Measurements from ENCODE around the gene FAM241A. TPM values are rescaled to one million over a fixed set of nuclear protein-coding genes. Genes with fewer than 3 reads are reported as not detected.

FAM241A gene
- total and polyA plus RNA-seq, 9 of the 15 experiments (the other 6 are each of a cell fraction or from before 2014, with no cell fraction given): 2.3 to 8.5 (median 5.3) TPM

GRCh38 chr4:112168719-112169500 is 23.7 kb downstream of the FAM241A start (continued):
- TF ChIP-seq REST (IDR thresholded peaks at IDR 0.05; ENCODE audit: borderline replicate concordance) (no peak), REST (CRISPR knock-in tag; IDR thresholded peaks at IDR 0.05; ENCODE audit: low read depth) (no peak), OTX1 (CRISPR knock-in tag; IDR thresholded peaks at IDR 0.05) (no peak), ETS1 (conservative IDR thresholded peaks at IDR 0.05; ENCODE audit: control insufficient read depth, low read depth, low read length) (no peak), ZNF444 (CRISPR knock-in tag; IDR thresholded peaks at IDR 0.05) (no peak), ZNF57 (CRISPR knock-in tag; IDR thresholded peaks at IDR 0.05) (no peak), DNMT1 (IDR thresholded peaks at IDR 0.05) (no peak), ZNF274 (IDR thresholded peaks at IDR 0.05; ENCODE audit: borderline replicate concordance, low read depth, low read length) (no peak), CREB3L1 (IDR thresholded peaks at IDR 0.05; ENCODE audit: borderline replicate concordance, low read depth) (no peak), CHD2 (IDR thresholded peaks at IDR 0.05; ENCODE audit: low read depth, low read length) (no peak), CBX1 (IDR thresholded peaks at IDR 0.05; ENCODE audit: low read depth) (no peak), ZNF639 (CRISPR knock-in tag; conservative IDR thresholded peaks at IDR 0.05 in 1 of 2, IDR thresholded peaks at IDR 0.05 in 1 of 2) (no peak), ZKSCAN3 (CRISPR knock-in tag; IDR thresholded peaks at IDR 0.05) (no peak), TCFL5 (CRISPR knock-in tag; conservative IDR thresholded peaks at IDR 0.05) (no peak), ZNF589 (CRISPR knock-in tag; IDR thresholded peaks at IDR 0.05; ENCODE audit: low read depth) (peak; percentile 31; the same call in 1 of the 2 replicates), ZFPM2 (CRISPR knock-in tag; IDR thresholded peaks at IDR 0.05) (no peak)

All from K562 (cell line).